Duodenal mucosa (tissue), 2 donors: ENCODE data around the gene FTCDNL1.

Source experiments
- H3K27ac ChIP-seq: one replicate; pipeline ENCODE4 v1.7.0; 2013; ENCODE audit warnings: low read depth, low read length
- H3K27me3 ChIP-seq, 2 donors: one replicate each; pipeline ENCODE4 v1.7.0; 2013; ENCODE audit warnings: low read length in 2 of 2, control low read depth in 1 of 2; ENCODE audit not compliant: insufficient read depth in 2 of 2, control insufficient read depth in 1 of 2
- H3K36me3 ChIP-seq, 2 donors: one replicate each; pipeline ENCODE4 v1.7.0; 2013; ENCODE audit warnings: low read length in 2 of 2, control low read depth in 1 of 2; ENCODE audit not compliant: insufficient read depth in 2 of 2, control insufficient read depth in 1 of 2
- H3K4me1 ChIP-seq, 2 donors: one replicate each; pipeline ENCODE4 v1.7.0; 2013; ENCODE audit warnings: low read length in 2 of 2, control low read depth in 1 of 2; ENCODE audit not compliant: insufficient read depth in 2 of 2, control insufficient read depth in 1 of 2
- H3K4me3 ChIP-seq, 2 donors: one replicate each; pipeline ENCODE4 v1.7.0; 2013; ENCODE audit warnings: low read length in 2 of 2, low read depth in 1 of 2
- H3K9ac ChIP-seq, 2 donors: one replicate each; pipeline ENCODE4 v1.7.0; 2013; ENCODE audit warnings: low read length in 2 of 2, low read depth in 1 of 2
- H3K9me3 ChIP-seq, 2 donors: one replicate each; pipeline ENCODE4 v1.7.0; 2013; ENCODE audit warnings: low read length in 2 of 2, control low read depth in 1 of 2; ENCODE audit not compliant: control insufficient read depth in 1 of 2

FTCDNL1 gene

GRCh38 chr2:199749571-199749970 lies 101.4 kb downstream of the FTCDNL1 start:
- Histone ChIP-seq H3K27ac (no peak overlapping the region), H3K4me1 (no peaks in the 10 kb centered on the region), H3K9ac (no peak overlapping the region), H3K27me3 (peaks cover 0 to 2% of the 10 kb centered on the region in 2 donors), H3K4me3 (no peak overlapping the region), H3K9me3 (no peaks in the 10 kb centered on the region), H3K36me3 (no peaks in the 10 kb centered on the region)

GRCh38 chr2:199744724-199745123 lies 106.3 kb downstream of the FTCDNL1 start:
- peaks cover 0 to 2% of the 10 kb centered on the region in 2 donors for H3K27me3 ChIP-seq
- no peaks in the 10 kb centered on the region for H3K36me3 ChIP-seq
- no peak overlapping the region for H3K9ac ChIP-seq
- H3K9me3 ChIP-seq, result no peaks in the 10 kb centered on the region
- no peak overlapping the region for H3K27ac ChIP-seq
- no peak overlapping the region for H3K4me3 ChIP-seq
- H3K4me1 ChIP-seq, result peaks cover under 1% of the 10 kb centered on the region in 2 donors

- Histone ChIP-seq H3K9ac (no peak overlapping the region), H3K27ac (no peak overlapping the region), H3K4me1 (peaks cover 6% of the 10 kb centered on the region in 2 donors), H3K36me3 (no peaks in the 10 kb centered on the region), H3K9me3 (no peaks in the 10 kb centered on the region), H3K4me3 (no peak overlapping the region), H3K27me3 (peaks cover 1 to 2% of the 10 kb centered on the region in 2 donors)
Measured at GRCh38 chr2:199744260-199744659, 106.7 kb downstream of the FTCDNL1 start.

GRCh38 chr2:199743415-199744120 lies 107.4 kb downstream of the FTCDNL1 start:
- Histone ChIP-seq H3K4me3 (no peak overlapping the region), H3K27ac (no peak overlapping the region), H3K36me3 (no peaks in the 10 kb centered on the region), H3K9me3 (no peaks in the 10 kb centered on the region), H3K9ac (no peak overlapping the region), H3K27me3 (peaks cover 2 to 3% of the 10 kb centered on the region in 2 donors), H3K4me1 (peaks cover 11 to 12% of the 10 kb centered on the region in 2 donors)

GRCh38 chr2:199742884-199743283 lies 108.1 kb downstream of the FTCDNL1 start:
- H3K4me1 ChIP-seq, result peaks cover 11 to 16% of the 10 kb centered on the region in 2 donors
- H3K9ac ChIP-seq, result no peak overlapping the region
- no peaks in the 10 kb centered on the region for H3K36me3 ChIP-seq
- no peak overlapping the region for H3K4me3 ChIP-seq
- no peak overlapping the region for H3K27ac ChIP-seq
- no peaks in the 10 kb centered on the region for H3K9me3 ChIP-seq
- peaks cover 0 to 3% of the 10 kb centered on the region in 2 donors for H3K27me3 ChIP-seq

GRCh38 chr2:199740111-199740428 lies 110.9 kb downstream of the FTCDNL1 start:
- no peaks in the 10 kb centered on the region for H3K9me3 ChIP-seq
- no peak overlapping the region for H3K9ac ChIP-seq
- H3K27ac ChIP-seq, result no peak overlapping the region
- peaks cover 11 to 16% of the 10 kb centered on the region in 2 donors for H3K4me1 ChIP-seq
- H3K36me3 ChIP-seq, result no peaks in the 10 kb centered on the region
- H3K4me3 ChIP-seq, result no peak overlapping the region
- peaks cover 0 to 3% of the 10 kb centered on the region in 2 donors for H3K27me3 ChIP-seq

- Histone ChIP-seq H3K9me3 (no peaks in the 10 kb centered on the region), H3K4me1 (peaks cover 11 to 16% of the 10 kb centered on the region in 2 donors), H3K27ac (no peak overlapping the region), H3K4me3 (no peak overlapping the region), H3K36me3 (no peaks in the 10 kb centered on the region), H3K27me3 (peaks cover 0 to 3% of the 10 kb centered on the region in 2 donors), H3K9ac (no peak overlapping the region)
Measured at GRCh38 chr2:199739413-199740110, 111.4 kb downstream of the FTCDNL1 start.

- no peak overlapping the region for H3K9ac ChIP-seq
Measured at GRCh38 chr2:199738727-199739412, 112.1 kb downstream of the FTCDNL1 start.

GRCh38 chr2:199734651-199735050 lies 116.3 kb downstream of the FTCDNL1 start:
- Histone ChIP-seq H3K4me1 (peaks cover 9 to 14% of the 10 kb centered on the region in 2 donors), H3K27ac (no peak overlapping the region), H3K9me3 (no peaks in the 10 kb centered on the region), H3K4me3 (no peak overlapping the region), H3K27me3 (peaks cover 0 to 3% of the 10 kb centered on the region in 2 donors), H3K36me3 (no peaks in the 10 kb centered on the region), H3K9ac (no peak overlapping the region)

More at GRCh38 chr2:199738727-199739412, 112.1 kb downstream of the FTCDNL1 start:
- no peaks in the 10 kb centered on the region for H3K36me3 ChIP-seq
- peaks cover 11 to 16% of the 10 kb centered on the region in 2 donors for H3K4me1 ChIP-seq
- H3K9me3 ChIP-seq, result no peaks in the 10 kb centered on the region
- H3K27ac ChIP-seq, result no peak overlapping the region
- peaks cover 0 to 3% of the 10 kb centered on the region in 2 donors for H3K27me3 ChIP-seq
- H3K4me3 ChIP-seq, result no peak overlapping the region

GRCh38 chr2:199734011-199734410 lies 117.0 kb downstream of the FTCDNL1 start:
- Histone ChIP-seq H3K27me3 (no peaks in the 10 kb centered on the region), H3K9me3 (no peaks in the 10 kb centered on the region), H3K27ac (no peak overlapping the region), H3K36me3 (no peaks in the 10 kb centered on the region), H3K4me1 (peaks cover 3 to 7% of the 10 kb centered on the region in 2 donors), H3K4me3 (no peak overlapping the region), H3K9ac (no peak overlapping the region)
